Measurements from ENCODE around the gene MAP3K9.

The MAP3K9 gene

GRCh38 chr14:70683983-70684382 is 125.3 kb downstream of the MAP3K9 start:
- Histone ChIP-seq H3K9ac (ENCODE audit: low read length) (no peak overlapping the region), H3K4me3 (ENCODE audit: insufficient read depth, low read length, poor library complexity, severe bottlenecking) (no peak overlapping the region)
- TF ChIP-seq, protein P1, sequence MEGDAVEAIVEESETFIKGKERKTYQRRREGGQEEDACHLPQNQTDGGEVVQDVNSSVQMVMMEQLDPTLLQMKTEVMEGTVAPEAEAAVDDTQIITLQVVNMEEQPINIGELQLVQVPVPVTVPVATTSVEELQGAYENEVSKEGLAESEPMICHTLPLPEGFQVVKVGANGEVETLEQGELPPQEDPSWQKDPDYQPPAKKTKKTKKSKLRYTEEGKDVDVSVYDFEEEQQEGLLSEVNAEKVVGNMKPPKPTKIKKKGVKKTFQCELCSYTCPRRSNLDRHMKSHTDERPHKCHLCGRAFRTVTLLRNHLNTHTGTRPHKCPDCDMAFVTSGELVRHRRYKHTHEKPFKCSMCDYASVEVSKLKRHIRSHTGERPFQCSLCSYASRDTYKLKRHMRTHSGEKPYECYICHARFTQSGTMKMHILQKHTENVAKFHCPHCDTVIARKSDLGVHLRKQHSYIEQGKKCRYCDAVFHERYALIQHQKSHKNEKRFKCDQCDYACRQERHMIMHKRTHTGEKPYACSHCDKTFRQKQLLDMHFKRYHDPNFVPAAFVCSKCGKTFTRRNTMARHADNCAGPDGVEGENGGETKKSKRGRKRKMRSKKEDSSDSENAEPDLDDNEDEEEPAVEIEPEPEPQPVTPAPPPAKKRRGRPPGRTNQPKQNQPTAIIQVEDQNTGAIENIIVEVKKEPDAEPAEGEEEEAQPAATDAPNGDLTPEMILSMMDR (IDR thresholded peaks at IDR 0.05; ENCODE audit: insufficient read depth, low read length, poor library complexity, severe bottlenecking): no peak
- TF ChIP-seq EZH2phosphoT487 (conservative IDR thresholded peaks at IDR 0.05; ENCODE audit: low read length): no peak

GRCh38 chr14:70680748-70681147 is 128.6 kb downstream of the MAP3K9 start:
- H3K27me3 ChIP-seq (ENCODE audit: low read length): no peaks in the 10 kb centered on the region
- H3K9me3 ChIP-seq (ENCODE audit: insufficient read depth, low read length): no peaks in the 10 kb centered on the region
- no peaks in the 10 kb centered on the region for H4K20me1 ChIP-seq (ENCODE audit: low read depth, low read length)
- no peak overlapping the region for H3K4me2 ChIP-seq (ENCODE audit: low read depth, low read length, poor library complexity, severe bottlenecking)
- no peaks in the 10 kb centered on the region for H3K36me3 ChIP-seq (ENCODE audit: low read length)
- H2AFZ ChIP-seq (ENCODE audit: low read depth, low read length, severe bottlenecking): no peak overlapping the region
- no peak overlapping the region for H3K27ac ChIP-seq (ENCODE audit: low read depth, low read length)
- H3K9ac ChIP-seq (ENCODE audit: low read length): no peak overlapping the region
- TF ChIP-seq, protein P1 (IDR thresholded peaks at IDR 0.05; ENCODE audit: insufficient read depth, low read length, poor library complexity, severe bottlenecking): no peak
- no peak for TF ChIP-seq EZH2phosphoT487 (conservative IDR thresholded peaks at IDR 0.05; ENCODE audit: low read length)
- H3K4me3 ChIP-seq (ENCODE audit: insufficient read depth, low read length, poor library complexity, severe bottlenecking): no peak overlapping the region
- H3F3A ChIP-seq (ENCODE audit: insufficient read depth): no peaks in the 10 kb centered on the region
- no peaks in the 10 kb centered on the region for H3K9me2 ChIP-seq (replicated peaks; ENCODE audit: insufficient read depth, low read length)
- H3K79me2 ChIP-seq (ENCODE audit: insufficient read depth, low read length): no peaks in the 10 kb centered on the region

More at GRCh38 chr14:70683983-70684382, 125.3 kb downstream of the MAP3K9 start:
- Histone ChIP-seq H3K27me3 (ENCODE audit: low read length) (no peaks in the 10 kb centered on the region), H3K9me3 (ENCODE audit: insufficient read depth, low read length) (no peaks in the 10 kb centered on the region), H3K36me3 (ENCODE audit: low read length) (no peaks in the 10 kb centered on the region), H4K20me1 (ENCODE audit: low read depth, low read length) (no peaks in the 10 kb centered on the region), H2AFZ (ENCODE audit: low read depth, low read length, severe bottlenecking) (no peak overlapping the region), H3F3A (ENCODE audit: insufficient read depth) (no peaks in the 10 kb centered on the region), H3K4me2 (ENCODE audit: low read depth, low read length, poor library complexity, severe bottlenecking) (no peak overlapping the region), H3K79me2 (ENCODE audit: insufficient read depth, low read length) (no peaks in the 10 kb centered on the region), H3K9me2 (replicated peaks; ENCODE audit: insufficient read depth, low read length) (no peaks in the 10 kb centered on the region), H3K27ac (ENCODE audit: low read depth, low read length) (no peak overlapping the region)

GRCh38 chr14:70677341-70677740 is 132.0 kb downstream of the MAP3K9 start:
- H3F3A ChIP-seq (ENCODE audit: insufficient read depth): no peaks in the 10 kb centered on the region
- no peak for TF ChIP-seq EZH2phosphoT487 (conservative IDR thresholded peaks at IDR 0.05; ENCODE audit: low read length)
- no peaks in the 10 kb centered on the region for H3K9me2 ChIP-seq (replicated peaks; ENCODE audit: insufficient read depth, low read length)
- H3K9me3 ChIP-seq (ENCODE audit: insufficient read depth, low read length): no peaks in the 10 kb centered on the region
- no peak overlapping the region for H3K4me2 ChIP-seq (ENCODE audit: low read depth, low read length, poor library complexity, severe bottlenecking)
- H3K79me2 ChIP-seq (ENCODE audit: insufficient read depth, low read length): no peaks in the 10 kb centered on the region
- H2AFZ ChIP-seq (ENCODE audit: low read depth, low read length, severe bottlenecking): no peak overlapping the region
- no peak overlapping the region for H3K9ac ChIP-seq (ENCODE audit: low read length)
- H3K4me3 ChIP-seq (ENCODE audit: insufficient read depth, low read length, poor library complexity, severe bottlenecking): no peak overlapping the region
- H4K20me1 ChIP-seq (ENCODE audit: low read depth, low read length): no peaks in the 10 kb centered on the region
- H3K36me3 ChIP-seq (ENCODE audit: low read length): peaks cover 4% of the 10 kb centered on the region; the same call in 1 of the 2 replicates
- no peaks in the 10 kb centered on the region for H3K27me3 ChIP-seq (ENCODE audit: low read length)
- H3K27ac ChIP-seq (ENCODE audit: low read depth, low read length): no peak overlapping the region
